ENCODE data around the gene RAPGEF2.
A peak's percentile ranks its signal among the peaks of the same experiment; 100 is the strongest.

Gene RAPGEF2

DNA sequence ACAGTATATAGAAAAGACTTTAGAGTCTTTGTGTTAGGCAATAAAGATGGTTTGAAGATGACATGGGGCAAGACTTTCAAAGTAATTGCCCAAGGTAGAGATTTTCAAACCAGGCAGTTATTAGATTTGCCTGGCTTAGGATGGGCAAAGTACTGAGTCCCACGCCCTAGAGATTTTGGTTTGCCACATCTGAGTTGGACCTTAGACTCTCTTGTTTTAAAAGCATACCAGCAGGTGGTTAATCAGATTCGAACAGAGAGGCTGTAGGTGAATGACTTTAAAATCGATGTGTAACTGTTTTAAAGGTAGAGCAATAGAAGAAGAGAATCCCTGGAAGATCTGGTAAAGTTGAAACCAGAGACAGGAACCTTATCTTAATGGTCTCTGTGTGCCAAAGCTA is 121.5 kb downstream of the RAPGEF2 start:
- no peak for DNase-seq (ENCODE audit: low read depth)
- TF ChIP-seq CTCF (conservative IDR thresholded peaks at IDR 0.05; ENCODE audit: low read depth, low read length), result no peak

DNA sequence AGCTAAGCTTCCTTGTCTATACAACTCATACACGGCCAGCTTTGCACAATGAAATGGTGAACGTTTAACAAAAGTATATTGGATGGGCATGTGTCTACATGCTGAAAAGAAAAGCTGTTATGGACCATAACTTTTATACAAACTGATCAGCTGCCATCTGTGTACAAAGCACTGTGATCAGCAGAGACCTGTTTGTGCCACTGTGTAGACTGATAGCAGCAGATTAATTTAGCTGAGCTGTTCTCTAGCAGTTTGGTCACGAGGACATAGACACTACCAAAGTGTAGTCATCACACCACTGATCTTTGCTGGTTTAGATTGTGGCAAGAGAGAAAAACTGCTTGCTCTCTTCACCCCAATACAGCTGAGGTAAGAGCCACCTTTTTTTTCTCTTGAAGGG is 124.5 kb downstream of the RAPGEF2 start:
- no peak overlapping the region for H3K4me3 ChIP-seq (ENCODE audit: low read depth, low read length)
- DNase-seq (ENCODE audit: low read depth), result peak; percentile 39

More for the DNA sequence above, 121.5 kb downstream of the RAPGEF2 start:
- no peak overlapping the region for H3K4me3 ChIP-seq (ENCODE audit: low read depth, low read length)

GRCh38 chr4:159227984-159228383 is 125.1 kb downstream of the RAPGEF2 start:
- peak; percentile 53 for TF ChIP-seq CTCF (conservative IDR thresholded peaks at IDR 0.05; ENCODE audit: low read depth, low read length)
- peak overlapping the region; percentile 38 for H3K4me3 ChIP-seq (ENCODE audit: low read depth, low read length)
- peak; percentile 94 for DNase-seq (ENCODE audit: low read depth)

More for the DNA sequence above, 124.5 kb downstream of the RAPGEF2 start:
- TF ChIP-seq CTCF (conservative IDR thresholded peaks at IDR 0.05; ENCODE audit: low read depth, low read length), result no peak

GRCh38 chr4:159229164-159229563 is 126.3 kb downstream of the RAPGEF2 start:
- peak; percentile 95 for DNase-seq (ENCODE audit: low read depth)
- H3K4me3 ChIP-seq (ENCODE audit: low read depth, low read length), result no peak overlapping the region
- TF ChIP-seq CTCF (conservative IDR thresholded peaks at IDR 0.05; ENCODE audit: low read depth, low read length), result no peak

- no peak for TF ChIP-seq CTCF (conservative IDR thresholded peaks at IDR 0.05; ENCODE audit: low read depth, low read length)
- DNase-seq (ENCODE audit: low read depth), result no peak
- no peak overlapping the region for H3K4me3 ChIP-seq (ENCODE audit: low read depth, low read length)
These were observed 129.7 kb downstream of the RAPGEF2 start for GRCh38 chr4:159232465-159233106.

GRCh38 chr4:159235779-159236368 is 133.0 kb downstream of the RAPGEF2 start:
- no peak for TF ChIP-seq CTCF (conservative IDR thresholded peaks at IDR 0.05; ENCODE audit: low read depth, low read length)
- peak; percentile 80 for DNase-seq (ENCODE audit: low read depth)
- H3K4me3 ChIP-seq (ENCODE audit: low read depth, low read length), result no peak overlapping the region

GRCh38 chr4:159237975-159238374 is 135.1 kb downstream of the RAPGEF2 start:
- DNase-seq (ENCODE audit: low read depth), result no peak
- no peak for TF ChIP-seq CTCF (conservative IDR thresholded peaks at IDR 0.05; ENCODE audit: low read depth, low read length)
- H3K4me3 ChIP-seq (ENCODE audit: low read depth, low read length), result no peak overlapping the region
